Trophoblast cell (in vitro differentiated cells and primary cell): ENCODE data around the gene FBXO17.

ENCODE experiments used
- DNase-seq, 2 donors: peaks; one replicate each; pipeline ENCODE4 v3.0.0-alpha.2; 2016
- H2AFZ ChIP-seq: 2 replicates; pipeline ENCODE4 v1.6.1; 2013; ENCODE audit warnings: low read length, moderate library complexity, mild to moderate bottlenecking; ENCODE audit not compliant: insufficient read depth, poor library complexity
- H2AK5ac ChIP-seq: 2 replicates; pipeline ENCODE4 v1.6.1; 2013; ENCODE audit warnings: mild to moderate bottlenecking, low read length
- H2BK120ac ChIP-seq: 2 replicates; pipeline ENCODE4 v1.6.1; 2013; ENCODE audit warnings: low read length, mild to moderate bottlenecking, moderate library complexity; ENCODE audit not compliant: insufficient read depth, poor library complexity
- H2BK12ac ChIP-seq: 2 replicates; pipeline ENCODE4 v1.6.1; 2013; ENCODE audit warnings: mild to moderate bottlenecking, low read length, moderate library complexity
- H2BK5ac ChIP-seq: 2 replicates; pipeline ENCODE4 v1.6.1; 2013; ENCODE audit warnings: low read length, low read depth, moderate library complexity, mild to moderate bottlenecking; ENCODE audit not compliant: poor library complexity
- H3K14ac ChIP-seq: 2 replicates; pipeline ENCODE4 v1.6.1; 2013; ENCODE audit warnings: mild to moderate bottlenecking, low read length
- H3K18ac ChIP-seq: 2 replicates; pipeline ENCODE4 v1.6.1; 2013; ENCODE audit warnings: mild to moderate bottlenecking, low read length
- H3K23ac ChIP-seq: 2 replicates; pipeline ENCODE4 v1.6.1; 2013; ENCODE audit warnings: low read length
- H3K27ac ChIP-seq: 2 replicates; pipeline ENCODE4 v1.5.1; 2013; ENCODE audit warnings: low read depth, mild to moderate bottlenecking, inconsistent platforms, low read length, moderate library complexity
- H3K27me3 ChIP-seq: 2 replicates; pipeline ENCODE4 v1.6.1; 2013; ENCODE audit warnings: inconsistent platforms, mild to moderate bottlenecking, low read length, moderate library complexity; ENCODE audit not compliant: insufficient read depth
- H3K36me3 ChIP-seq, 2 experiments: 1 replicate in 1 of 2; 2 replicates in 1 of 2; pipeline ENCODE4 v1.6.1; 2013; ENCODE audit warnings: low read length in 2 of 2, mild to moderate bottlenecking in 2 of 2, moderate library complexity in 1 of 2; ENCODE audit not compliant: insufficient read depth in 2 of 2, control insufficient read depth in 1 of 2
- H3K4ac ChIP-seq: 2 replicates; pipeline ENCODE4 v1.6.1; 2013; ENCODE audit warnings: low read depth, mild to moderate bottlenecking, low read length, moderate library complexity
- H3K4me1 ChIP-seq, 2 experiments: 1 replicate in 1 of 2; 2 replicates in 1 of 2; pipeline ENCODE4 v1.6.1; 2013; ENCODE audit warnings: low read length in 2 of 2, mild to moderate bottlenecking in 2 of 2, moderate library complexity in 1 of 2; ENCODE audit not compliant: insufficient read depth in 2 of 2, control insufficient read depth in 1 of 2
- H3K4me2 ChIP-seq: 2 replicates; pipeline ENCODE4 v1.6.1; 2013; ENCODE audit warnings: inconsistent platforms, mild to moderate bottlenecking, low read length, moderate library complexity
- H3K4me3 ChIP-seq: 2 replicates; pipeline ENCODE4 v1.5.1; 2013; ENCODE audit warnings: mild to moderate bottlenecking, low read depth, low read length, inconsistent platforms
- H3K79me1 ChIP-seq: one replicate; pipeline ENCODE4 v1.6.1; 2013; ENCODE audit warnings: low read length
- H3K79me2 ChIP-seq: 2 replicates; pipeline ENCODE4 v1.6.1; 2013; ENCODE audit warnings: low read length, mild to moderate bottlenecking; ENCODE audit not compliant: control insufficient read depth, insufficient read depth, poor library complexity
- H3K9ac ChIP-seq: 2 replicates; pipeline ENCODE4 v1.6.1; 2013; ENCODE audit warnings: mild to moderate bottlenecking, low read length
- H3K9me3 ChIP-seq: 2 replicates; pipeline ENCODE4 v1.6.1; 2013; ENCODE audit warnings: low read depth, mild to moderate bottlenecking, control low read depth, inconsistent platforms, low read length; ENCODE audit not compliant: insufficient read depth
- H4K12ac ChIP-seq: 2 replicates; pipeline ENCODE4 v1.6.1; 2013; ENCODE audit warnings: low read depth, mild to moderate bottlenecking, low read length, moderate library complexity
- H4K8ac ChIP-seq: 2 replicates; pipeline ENCODE4 v1.6.1; 2013; ENCODE audit warnings: low read depth, mild to moderate bottlenecking, low read length, moderate library complexity
- H4K91ac ChIP-seq: one replicate; pipeline ENCODE4 v1.6.1; 2013; ENCODE audit warnings: low read depth, mild to moderate bottlenecking, low read length, moderate library complexity
- WGBS: extraction: QIAGEN DNeasy Blood & Tissue Kit; methylation state at CpG from one replicate; pipeline ENCODE4 v1.1.7; 2013; ENCODE audit warnings: missing lambda C conversion rate; ENCODE audit not compliant: insufficient read length, insufficient coverage; ENCODE audit errors: extremely low coverage; 5-methylcytosine and 5-hydroxymethylcytosine counted together

FBXO17 gene

DNA sequence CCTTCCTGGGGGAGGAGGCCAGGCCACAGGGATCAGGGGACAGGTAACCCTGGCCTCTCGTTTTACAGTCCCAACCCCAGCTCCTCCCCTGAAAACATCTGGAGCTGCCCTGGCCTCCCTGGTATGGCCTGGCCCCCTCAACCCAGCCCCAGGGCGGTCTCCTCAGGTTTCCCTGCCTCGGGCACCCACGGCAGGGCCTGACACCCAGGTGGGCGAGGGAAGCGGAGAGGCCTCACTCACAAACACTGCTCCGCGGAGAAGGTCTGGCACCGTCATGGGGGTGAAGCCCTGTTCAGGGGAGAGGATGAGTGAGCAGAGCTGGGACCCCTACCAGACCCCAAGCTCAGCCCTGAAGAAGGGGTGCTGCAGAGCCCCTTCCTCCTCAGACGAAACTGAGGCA is 57.0 kb downstream of the FBXO17 start:
- Histone ChIP-seq H2AFZ (no peak overlapping the region), H2BK120ac (no peak overlapping the region), H3K27ac (no peak overlapping the region), H3K4me3 (no peak overlapping the region), H4K12ac (no peak overlapping the region), H3K4ac (no peak overlapping the region), H3K4me1 (no peaks in the 10 kb centered on the region), H2AK5ac (no peak overlapping the region), H4K8ac (no peak overlapping the region), H3K79me1 (no peaks in the 10 kb centered on the region), H3K9ac (no peak overlapping the region), H3K27me3 (no peaks in the 10 kb centered on the region), H3K9me3 (no peaks in the 10 kb centered on the region), H3K18ac (no peak overlapping the region), H3K4me2 (no peak overlapping the region), H3K14ac (no peak overlapping the region), H3K23ac (no peak overlapping the region), H3K79me2 (no peaks in the 10 kb centered on the region), H2BK5ac (no peak overlapping the region), H3K36me3 (peaks cover 5 to 24% of the 10 kb centered on the region in 2 experiments), H4K91ac (no peak overlapping the region), H2BK12ac (no peak overlapping the region)
- DNase-seq = no peak
- WGBS = no CpG with 5 or more reads among the region's 10 CpGs

DNA sequence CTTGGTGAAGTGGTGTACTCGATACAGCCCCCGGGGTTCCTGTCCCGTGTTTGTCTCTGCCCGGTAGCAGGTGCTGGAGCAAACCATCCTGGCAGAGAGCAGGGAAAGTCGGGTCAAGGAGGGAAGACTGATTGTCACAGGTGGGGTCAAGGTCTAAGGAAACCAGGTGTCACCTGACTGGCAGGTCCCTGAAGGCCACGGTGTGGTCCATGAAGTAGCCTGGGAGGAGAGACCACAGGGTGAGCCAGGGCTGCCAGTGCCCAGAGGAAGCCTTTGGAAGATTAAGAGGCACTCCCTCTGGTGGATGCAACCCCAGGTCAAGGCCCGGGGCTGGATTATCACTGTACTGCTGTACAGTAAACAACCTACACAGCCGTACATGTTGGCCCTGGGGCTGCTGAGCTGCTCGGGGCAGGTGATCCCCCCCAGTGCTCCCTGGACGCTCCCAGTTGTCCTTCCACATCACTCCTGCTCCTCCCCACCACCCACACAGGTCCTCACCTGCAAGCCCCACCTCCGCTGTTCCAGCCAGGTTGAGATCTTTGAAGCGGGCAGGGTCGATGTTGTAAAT is 57.5 kb downstream of the FBXO17 start:
- Histone ChIP-seq H3K79me2 (no peaks in the 10 kb centered on the region), H3K14ac (no peak overlapping the region), H2BK5ac (no peak overlapping the region), H3K27ac (no peak overlapping the region), H4K8ac (no peak overlapping the region), H4K12ac (no peak overlapping the region), H3K9ac (no peak overlapping the region), H3K36me3 (peaks cover 5 to 24% of the 10 kb centered on the region in 2 experiments), H3K9me3 (no peaks in the 10 kb centered on the region), H2BK120ac (no peak overlapping the region), H2AFZ (no peak overlapping the region), H3K23ac (no peak overlapping the region), H3K4ac (no peak overlapping the region), H2AK5ac (no peak overlapping the region), H3K18ac (no peak overlapping the region), H3K79me1 (no peaks in the 10 kb centered on the region), H4K91ac (no peak overlapping the region), H3K4me1 (no peaks in the 10 kb centered on the region), H3K27me3 (no peaks in the 10 kb centered on the region), H3K4me3 (no peak overlapping the region), H3K4me2 (no peak overlapping the region), H2BK12ac (no peak overlapping the region)
- no CpG with 5 or more reads among the region's 13 CpGs for whole genome bisulfite sequencing
- DNase-seq = peak; percentile 28 to 34

DNA sequence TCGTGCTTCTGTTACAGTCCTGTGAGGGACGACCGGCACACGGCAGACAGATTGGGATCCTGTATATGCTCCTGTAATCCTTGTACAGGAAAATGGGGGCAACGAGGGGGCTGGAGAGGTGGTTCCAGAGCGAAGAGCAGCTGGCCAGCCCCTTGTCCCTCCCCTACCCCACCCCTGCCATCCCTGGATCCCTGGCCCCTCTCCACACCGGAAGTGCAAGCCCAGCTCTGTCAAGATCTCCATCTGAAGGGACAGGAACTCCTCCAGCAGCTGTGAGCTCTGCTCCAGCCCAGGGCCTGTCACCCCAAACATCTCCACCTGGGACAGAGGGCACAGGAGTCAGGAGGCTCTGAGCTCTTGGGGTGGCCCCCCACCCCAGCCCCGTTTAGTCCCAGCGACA is 58.0 kb downstream of the FBXO17 start:
- no peak overlapping the region for H3K4me2 ChIP-seq
- WGBS = no CpG with 5 or more reads among the region's 9 CpGs

DNA sequence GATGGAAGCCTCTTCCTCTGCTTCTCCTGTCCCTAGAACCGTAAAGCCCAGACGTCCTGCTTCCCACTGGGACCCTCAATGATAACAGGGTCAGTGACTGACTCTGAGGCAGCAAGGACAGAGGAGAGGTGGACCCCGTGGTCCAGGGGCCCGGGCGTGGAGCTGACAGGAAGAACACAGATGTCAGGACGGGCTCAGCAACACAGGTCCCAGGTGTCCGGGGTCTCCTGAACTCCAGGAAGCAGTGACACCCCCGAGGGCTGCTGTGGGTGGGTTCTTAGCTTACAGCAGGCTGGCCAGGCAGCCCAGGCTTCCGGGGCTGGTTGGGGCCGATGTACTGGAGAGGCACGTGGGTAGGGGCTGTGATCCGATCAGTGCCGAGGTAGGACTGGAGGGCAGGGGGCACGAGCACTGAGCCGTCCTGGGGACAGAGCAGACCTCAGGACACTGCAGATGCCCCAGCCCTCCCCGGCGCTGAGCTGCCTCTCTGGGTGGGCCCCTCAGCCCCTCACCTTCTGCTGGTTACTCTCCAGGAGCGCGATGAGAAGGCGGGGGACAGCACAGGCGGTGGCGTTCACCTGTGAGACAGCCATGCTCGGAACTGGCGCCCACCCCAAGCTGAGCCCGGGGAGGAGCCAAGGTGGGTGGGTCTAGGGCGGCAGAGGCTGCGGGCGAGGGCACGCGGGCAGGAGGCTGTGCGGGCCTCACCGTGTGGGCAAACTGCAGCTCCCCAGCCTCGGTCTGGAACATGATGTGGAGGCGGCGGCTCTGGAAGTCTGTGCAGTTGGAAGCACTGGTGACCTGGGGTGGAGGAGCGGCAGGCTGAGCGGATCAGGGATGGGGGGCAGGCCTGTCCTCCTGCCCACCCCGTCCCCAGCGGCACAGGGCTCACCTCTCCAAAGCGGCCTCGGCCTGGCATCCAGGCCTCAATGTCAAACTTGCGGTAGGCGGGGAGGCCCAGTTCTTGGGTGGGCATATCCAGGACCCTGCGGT is 59.9 kb downstream of the FBXO17 start:
- Histone ChIP-seq H4K12ac (no peak overlapping the region), H3K23ac (no peak overlapping the region), H3K36me3 (peaks cover 0 to 13% of the 10 kb centered on the region in 2 experiments), H2AFZ (no peak overlapping the region), H3K79me1 (no peaks in the 10 kb centered on the region), H3K4me1 (no peaks in the 10 kb centered on the region), H3K4me3 (no peak overlapping the region), H3K9me3 (no peaks in the 10 kb centered on the region), H3K27ac (no peak overlapping the region), H2BK5ac (no peak overlapping the region), H3K18ac (no peak overlapping the region), H3K4me2 (no peak overlapping the region), H3K4ac (no peak overlapping the region), H2BK12ac (no peak overlapping the region), H3K79me2 (no peaks in the 10 kb centered on the region), H3K27me3 (no peaks in the 10 kb centered on the region), H2BK120ac (no peak overlapping the region), H2AK5ac (no peak overlapping the region), H3K9ac (no peak overlapping the region), H3K14ac (no peak overlapping the region), H4K91ac (no peak overlapping the region), H4K8ac (no peak overlapping the region)
- no peak for DNase-seq
- WGBS = no CpG with 5 or more reads among the region's 44 CpGs

More for the DNA sequence above, 58.0 kb downstream of the FBXO17 start:
- Histone ChIP-seq H3K14ac (no peak overlapping the region), H3K27me3 (no peaks in the 10 kb centered on the region), H4K91ac (no peak overlapping the region), H3K27ac (no peak overlapping the region), H2BK5ac (no peak overlapping the region), H4K8ac (no peak overlapping the region), H3K9ac (no peak overlapping the region), H2BK12ac (no peak overlapping the region), H2AK5ac (no peak overlapping the region), H3K79me1 (no peaks in the 10 kb centered on the region), H4K12ac (no peak overlapping the region), H3K23ac (no peak overlapping the region), H3K4me1 (no peaks in the 10 kb centered on the region), H3K18ac (no peak overlapping the region), H3K4ac (no peak overlapping the region), H3K9me3 (no peaks in the 10 kb centered on the region), H3K79me2 (no peaks in the 10 kb centered on the region), H2AFZ (no peak overlapping the region), H2BK120ac (no peak overlapping the region), H3K4me3 (no peak overlapping the region), H3K36me3 (peaks cover 5 to 24% of the 10 kb centered on the region in 2 experiments)
- no peak for DNase-seq
